ENCODE results near the gene LFNG. TPM values are rescaled to one million over a fixed set of nuclear protein-coding genes. Genes with fewer than 3 reads are reported as not detected.

LFNG gene
- total RNA-seq, 1 donor from 2014 or later, result 95.8 TPM

DNA sequence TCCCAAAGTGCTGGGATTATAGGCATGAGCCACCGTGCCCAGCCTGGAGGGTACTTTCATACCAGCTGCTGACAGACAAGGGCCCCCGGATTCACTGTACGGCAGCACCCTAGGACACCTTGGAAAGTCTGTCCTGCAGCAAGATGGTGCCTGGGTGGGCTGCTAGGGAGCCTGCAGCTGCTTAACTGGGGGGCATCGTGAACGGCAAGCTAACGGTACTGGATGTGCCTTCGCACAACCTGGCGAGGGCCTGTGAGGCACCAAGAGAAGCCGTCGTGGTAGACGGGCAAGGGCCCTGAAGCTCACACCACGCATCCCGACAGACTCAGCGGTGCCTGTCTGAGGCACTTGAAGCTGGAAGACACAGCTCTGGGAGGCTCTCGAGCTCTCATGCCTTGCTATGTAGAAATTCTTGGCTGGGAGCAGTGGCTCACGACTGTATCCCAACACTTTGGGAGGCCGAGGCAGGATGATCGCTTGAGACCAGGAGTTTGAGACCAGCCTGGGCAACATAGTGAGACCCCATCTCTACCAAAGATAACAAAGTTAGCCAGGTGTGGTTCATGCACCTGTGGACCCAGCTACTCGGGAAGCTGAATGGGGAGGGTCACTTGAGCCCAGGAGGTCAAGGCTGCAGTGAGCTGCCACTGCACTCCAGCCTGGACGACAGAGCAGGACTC is 26.3 kb downstream of the LFNG start:
- no peak overlapping the region for H3K4me3 Mint-ChIP-seq
- H3K27me3 Mint-ChIP-seq, result no peaks in the 10 kb centered on the region
- ChIA-PET POLR2A (interaction anchor here (0.7 kb wide), 1 partner anchor 18 kb away, joined by 3 read pairs; no protein-coding TSS in a partner anchor), CTCF (no interaction called here)
- H3K4me1 Mint-ChIP-seq, result peaks cover 17% of the 10 kb centered on the region
- intact Hi-C loops (cut with micrococcal nuclease), result no loop called here
- H3K36me3 Mint-ChIP-seq (ENCODE audit: low read depth), result peaks cover 72% of the 10 kb centered on the region
- ATAC-seq (ENCODE audit: low read depth) (no peak), DNase-seq (no peak)
- H3K27ac Mint-ChIP-seq, result no peak overlapping the region
- no peak for TF ChIP-seq CTCF (IDR thresholded peaks at IDR 0.05)
- no peaks in the 10 kb centered on the region for H3K9me3 Mint-ChIP-seq

DNA sequence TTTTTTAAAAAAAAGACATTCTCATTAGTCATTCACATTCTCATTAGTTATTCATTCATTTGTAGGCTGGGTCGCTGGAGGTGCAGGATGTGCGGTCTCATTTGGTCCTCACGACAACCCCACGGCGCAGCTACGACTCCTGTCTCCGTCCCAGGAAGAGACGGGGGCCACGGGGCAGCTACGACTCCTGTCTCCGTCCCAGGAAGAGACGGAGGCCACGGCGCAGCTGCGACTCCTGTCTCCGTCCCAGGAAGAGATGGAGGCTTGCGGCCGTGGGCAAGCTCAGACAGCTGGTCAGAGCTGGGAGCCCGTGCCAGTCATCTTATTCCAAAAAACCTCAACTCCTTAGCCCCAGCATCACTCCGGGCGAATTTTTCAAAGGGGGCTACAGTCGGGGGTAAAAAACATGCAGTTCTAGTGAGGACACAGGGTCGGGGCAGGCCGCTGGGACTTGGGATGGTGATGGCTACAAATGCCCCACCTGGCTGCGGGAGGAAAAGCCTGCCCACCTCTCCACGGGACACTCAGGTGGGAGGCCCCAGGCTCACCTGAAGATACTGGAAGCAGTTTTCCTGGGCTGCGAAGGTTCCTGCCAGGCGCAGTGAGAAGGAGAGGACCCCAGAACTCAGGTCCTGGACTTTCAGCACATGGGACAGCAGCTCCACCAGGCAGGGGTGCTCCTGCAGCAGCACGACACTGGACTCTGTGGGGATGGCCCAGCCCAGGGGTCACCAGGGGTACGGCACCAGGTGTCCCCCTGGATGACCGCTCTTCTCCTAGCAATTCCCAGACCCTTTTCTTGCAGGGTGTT is 27.4 kb downstream of the LFNG start:
- Mint-ChIP-seq H3K4me3 (no peak overlapping the region), H3K9me3 (no peaks in the 10 kb centered on the region), H3K27me3 (no peaks in the 10 kb centered on the region), H3K4me1 (peaks cover 21% of the 10 kb centered on the region), H3K36me3 (ENCODE audit: low read depth) (peaks cover 70% of the 10 kb centered on the region), H3K27ac (no peak overlapping the region)
- ChIA-PET POLR2A (no interaction called here), CTCF (interaction anchor here (0.6 kb wide), 1 partner anchor 64 kb away, joined by 3 read pairs; no protein-coding TSS in a partner anchor)
- ATAC-seq (ENCODE audit: low read depth) (no peak), DNase-seq (no peak)
- TF ChIP-seq CTCF (IDR thresholded peaks at IDR 0.05), result no peak
- intact Hi-C loops (cut with micrococcal nuclease), result no loop called here

DNA sequence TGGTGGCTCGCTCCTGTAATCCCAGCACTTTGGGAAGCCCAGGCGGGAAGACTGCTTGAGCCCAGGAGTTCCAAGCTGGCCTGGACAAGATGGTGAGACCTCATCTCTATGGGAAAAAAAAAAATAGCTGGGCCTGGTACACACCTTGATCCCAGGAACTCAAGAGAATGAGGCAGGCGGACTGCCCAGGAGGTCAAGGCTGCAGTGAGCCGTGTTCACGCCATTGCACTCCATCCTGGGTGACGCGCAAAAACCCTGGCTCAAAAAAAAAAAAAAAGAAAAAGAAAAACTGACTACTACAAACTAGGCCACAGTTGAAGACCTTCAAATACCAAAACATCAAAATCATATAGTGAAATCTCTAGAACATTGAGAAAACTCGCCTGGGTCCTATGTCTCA is 31.8 kb downstream of the LFNG start:
- ATAC-seq (ENCODE audit: low read depth), result no peak
- no peak overlapping the region for H3K4me3 Mint-ChIP-seq
- DNase-seq, result no peak
- no peaks in the 10 kb centered on the region for H3K27me3 Mint-ChIP-seq
- H3K9me3 Mint-ChIP-seq, result no peaks in the 10 kb centered on the region
- H3K27ac Mint-ChIP-seq, result no peak overlapping the region
- peaks cover 45% of the 10 kb centered on the region for H3K36me3 Mint-ChIP-seq (ENCODE audit: low read depth)
- no peak for TF ChIP-seq CTCF (IDR thresholded peaks at IDR 0.05)
- peaks cover 33% of the 10 kb centered on the region for H3K4me1 Mint-ChIP-seq
- intact Hi-C loops (cut with micrococcal nuclease), result no loop called here
- CTCF ChIA-PET, result no interaction called here
- POLR2A ChIA-PET, result interaction anchor here (0.6 to 1.2 kb wide), 5 partner anchors 21 to 61 kb away, joined by 3 to 5 read pairs (median 3); no protein-coding TSS in a partner anchor

- Mint-ChIP-seq H3K4me3 (no peak overlapping the region), H3K27ac (no peak overlapping the region), H3K27me3 (no peaks in the 10 kb centered on the region)
Measured at GRCh38 chr7:2553108-2553507, 33.5 kb downstream of the LFNG start.

More at GRCh38 chr7:2553108-2553507, 33.5 kb downstream of the LFNG start:
- no peak for DNase-seq
- TF ChIP-seq CTCF (IDR thresholded peaks at IDR 0.05), result no peak
- intact Hi-C loops (cut with micrococcal nuclease), result no loop called here
- Mint-ChIP-seq H3K4me1 (peaks cover 38% of the 10 kb centered on the region), H3K9me3 (no peaks in the 10 kb centered on the region), H3K36me3 (ENCODE audit: low read depth) (peaks cover 32% of the 10 kb centered on the region)
- ATAC-seq (ENCODE audit: low read depth), result no peak
- ChIA-PET CTCF (no interaction called here), POLR2A (interaction anchor here (0.5 to 2.1 kb wide), 4 partner anchors 23 to 981 kb away, joined by 3 to 16 read pairs (median 3); no protein-coding TSS in a partner anchor)
